ENCODE data around the gene CAMK1D. TPM values are rescaled to one million over a fixed set of nuclear protein-coding genes. Genes with fewer than 3 reads are reported as not detected.

CAMK1D gene
- total and polyA plus RNA-seq, 2 experiments from 2014 or later, result 3.5 to 6.0 TPM

DNA sequence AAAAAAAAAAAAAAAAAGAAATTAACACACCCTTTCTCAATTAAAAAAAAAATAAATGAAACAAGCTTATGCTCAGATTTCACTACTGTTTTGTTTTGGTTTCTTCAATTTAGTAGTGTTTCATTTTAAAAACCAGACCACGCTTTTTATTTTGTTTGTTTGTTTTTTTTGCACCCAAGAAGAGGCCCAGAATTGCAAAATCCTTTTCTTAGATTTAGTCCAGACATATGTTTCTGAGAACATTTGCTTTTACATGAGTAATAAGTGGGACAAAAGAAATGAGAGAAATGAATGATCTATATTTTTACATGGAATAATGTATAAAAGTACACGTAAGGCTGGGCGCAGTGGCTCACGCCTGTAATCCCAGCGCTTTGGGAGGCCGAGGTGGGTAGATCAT is 34.5 kb upstream of the CAMK1D start:
- 95% methylated on average over 6 of the region's 6 CpGs for WGBS (ENCODE audit: low lambda C conversion rate, missing lambda C conversion rate)
- Histone ChIP-seq H3K4me3 (no peak overlapping the region), H3K79me2 (no peaks in the 10 kb centered on the region), H3K9me3 (ENCODE audit: low read depth) (no peaks in the 10 kb centered on the region), H3K4me1 (ENCODE audit: insufficient read depth) (no peaks in the 10 kb centered on the region), H3K9me2 (replicated peaks; ENCODE audit: insufficient read depth) (no peaks in the 10 kb centered on the region), H3K4me2 (no peak overlapping the region), H4K20me1 (ENCODE audit: insufficient read depth, poor library complexity, severe bottlenecking) (no peaks in the 10 kb centered on the region), H2AFZ (no peak overlapping the region), H3K27me3 (no peaks in the 10 kb centered on the region), H3K27ac (no peak overlapping the region), H3K36me3 (replicated peaks; ENCODE audit: insufficient read depth, low read depth) (no peaks in the 10 kb centered on the region)
- TF ChIP-seq EZH2 (IDR thresholded peaks at IDR 0.05; ENCODE audit: borderline replicate concordance) (no peak), EZH2phosphoT487 (IDR thresholded peaks at IDR 0.05; ENCODE audit: low read depth, severe bottlenecking, unreplicated experiment) (no peak)
- TF ChIP-seq, protein P1, sequence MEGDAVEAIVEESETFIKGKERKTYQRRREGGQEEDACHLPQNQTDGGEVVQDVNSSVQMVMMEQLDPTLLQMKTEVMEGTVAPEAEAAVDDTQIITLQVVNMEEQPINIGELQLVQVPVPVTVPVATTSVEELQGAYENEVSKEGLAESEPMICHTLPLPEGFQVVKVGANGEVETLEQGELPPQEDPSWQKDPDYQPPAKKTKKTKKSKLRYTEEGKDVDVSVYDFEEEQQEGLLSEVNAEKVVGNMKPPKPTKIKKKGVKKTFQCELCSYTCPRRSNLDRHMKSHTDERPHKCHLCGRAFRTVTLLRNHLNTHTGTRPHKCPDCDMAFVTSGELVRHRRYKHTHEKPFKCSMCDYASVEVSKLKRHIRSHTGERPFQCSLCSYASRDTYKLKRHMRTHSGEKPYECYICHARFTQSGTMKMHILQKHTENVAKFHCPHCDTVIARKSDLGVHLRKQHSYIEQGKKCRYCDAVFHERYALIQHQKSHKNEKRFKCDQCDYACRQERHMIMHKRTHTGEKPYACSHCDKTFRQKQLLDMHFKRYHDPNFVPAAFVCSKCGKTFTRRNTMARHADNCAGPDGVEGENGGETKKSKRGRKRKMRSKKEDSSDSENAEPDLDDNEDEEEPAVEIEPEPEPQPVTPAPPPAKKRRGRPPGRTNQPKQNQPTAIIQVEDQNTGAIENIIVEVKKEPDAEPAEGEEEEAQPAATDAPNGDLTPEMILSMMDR (IDR thresholded peaks at IDR 0.05; ENCODE audit: poor library complexity), result no peak
- no peak for DNase-seq (ENCODE audit: low spot score)

DNA sequence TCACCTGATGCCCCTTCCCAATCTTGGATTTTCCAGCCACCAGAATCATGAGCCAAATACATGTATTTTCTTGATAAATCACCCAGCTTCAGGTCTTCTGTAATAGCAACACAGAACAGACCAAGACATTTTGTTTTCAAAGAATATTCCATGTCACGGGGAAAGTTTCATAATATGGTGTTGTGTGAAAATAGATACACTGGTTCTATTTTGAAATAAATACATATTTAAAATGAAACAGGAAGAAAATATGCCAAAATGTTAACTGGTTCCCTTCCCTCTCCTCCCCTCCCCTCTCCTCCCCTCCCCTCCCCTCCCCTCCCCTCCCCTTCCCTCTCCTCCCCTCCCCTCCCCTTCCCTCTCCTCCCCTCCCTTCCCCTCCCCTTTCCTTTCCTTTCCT is 30.3 kb upstream of the CAMK1D start:
- no peaks in the 10 kb centered on the region for H3K9me3 ChIP-seq (ENCODE audit: low read depth)

DNA sequence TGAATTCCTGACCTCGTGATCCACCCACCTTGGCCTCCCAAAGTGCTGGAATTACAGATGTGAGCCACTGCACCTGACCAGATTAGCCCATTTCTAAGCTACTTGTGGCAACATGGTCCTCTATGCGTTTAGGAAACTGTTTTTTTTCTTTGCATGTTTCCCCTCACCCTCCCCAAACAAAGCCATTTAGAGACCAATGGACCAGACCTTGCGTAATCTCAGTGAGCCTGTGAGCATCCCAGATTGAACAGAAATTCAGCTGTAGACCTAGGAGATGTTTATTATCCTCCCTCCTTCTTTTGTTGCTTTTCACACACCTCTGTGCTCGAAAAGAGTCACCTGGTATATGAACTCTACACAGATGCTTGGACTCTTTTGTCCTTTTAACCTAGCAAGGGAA is 28.5 kb upstream of the CAMK1D start:
- TF ChIP-seq, protein P1 (IDR thresholded peaks at IDR 0.05; ENCODE audit: poor library complexity), result no peak
- TF ChIP-seq EZH2 (IDR thresholded peaks at IDR 0.05; ENCODE audit: borderline replicate concordance) (no peak), EZH2phosphoT487 (IDR thresholded peaks at IDR 0.05; ENCODE audit: low read depth, severe bottlenecking, unreplicated experiment) (no peak)
- Histone ChIP-seq H3K79me2 (no peaks in the 10 kb centered on the region), H3K4me2 (no peak overlapping the region), H2AFZ (no peak overlapping the region), H3K4me1 (ENCODE audit: insufficient read depth) (no peaks in the 10 kb centered on the region), H3K9me3 (ENCODE audit: low read depth) (no peaks in the 10 kb centered on the region), H3K27me3 (no peaks in the 10 kb centered on the region), H4K20me1 (ENCODE audit: insufficient read depth, poor library complexity, severe bottlenecking) (no peaks in the 10 kb centered on the region), H3K9me2 (replicated peaks; ENCODE audit: insufficient read depth) (no peaks in the 10 kb centered on the region), H3K36me3 (replicated peaks; ENCODE audit: insufficient read depth, low read depth) (no peaks in the 10 kb centered on the region), H3K27ac (no peak overlapping the region), H3K4me3 (no peak overlapping the region)
- WGBS (ENCODE audit: low lambda C conversion rate, missing lambda C conversion rate), result 89% methylated on average over 4 of the region's 4 CpGs
- DNase-seq (ENCODE audit: low spot score), result no peak

More for the DNA sequence above, 30.3 kb upstream of the CAMK1D start:
- Histone ChIP-seq H3K4me3 (no peak overlapping the region), H3K27ac (no peak overlapping the region), H3K79me2 (no peaks in the 10 kb centered on the region), H4K20me1 (ENCODE audit: insufficient read depth, poor library complexity, severe bottlenecking) (no peaks in the 10 kb centered on the region), H2AFZ (no peak overlapping the region), H3K27me3 (no peaks in the 10 kb centered on the region), H3K9me2 (replicated peaks; ENCODE audit: insufficient read depth) (no peaks in the 10 kb centered on the region), H3K36me3 (replicated peaks; ENCODE audit: insufficient read depth, low read depth) (no peaks in the 10 kb centered on the region), H3K4me2 (no peak overlapping the region), H3K4me1 (ENCODE audit: insufficient read depth) (no peaks in the 10 kb centered on the region)
- WGBS (ENCODE audit: low lambda C conversion rate, missing lambda C conversion rate), result 100% methylated on average over 1 of the region's 1 CpG
- TF ChIP-seq, protein P1 (IDR thresholded peaks at IDR 0.05; ENCODE audit: poor library complexity), result no peak
- TF ChIP-seq EZH2phosphoT487 (IDR thresholded peaks at IDR 0.05; ENCODE audit: low read depth, severe bottlenecking, unreplicated experiment) (no peak), EZH2 (IDR thresholded peaks at IDR 0.05; ENCODE audit: borderline replicate concordance) (no peak)
- DNase-seq (ENCODE audit: low spot score), result no peak

DNA sequence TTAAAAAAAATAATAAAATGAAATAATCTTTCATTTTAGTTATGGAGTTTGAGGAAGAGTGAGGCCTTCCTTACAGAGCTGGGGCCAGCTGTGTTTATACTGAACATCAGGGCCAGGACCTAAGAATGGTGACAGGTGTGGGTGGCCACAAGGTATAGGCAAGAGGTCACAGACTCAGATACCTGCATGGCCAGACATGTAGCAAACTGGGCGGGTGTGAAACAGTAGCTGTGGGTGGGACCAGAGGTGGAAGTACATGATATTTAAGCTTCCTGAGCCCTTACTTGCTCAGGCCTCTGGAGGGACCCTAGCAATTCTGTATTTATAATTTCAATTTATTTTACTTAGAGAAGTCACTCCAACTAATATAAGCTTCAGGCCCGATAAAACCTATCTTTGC is 27.7 kb upstream of the CAMK1D start:
- Histone ChIP-seq H3K9me3 (ENCODE audit: low read depth) (no peaks in the 10 kb centered on the region), H4K20me1 (ENCODE audit: insufficient read depth, poor library complexity, severe bottlenecking) (no peaks in the 10 kb centered on the region), H3K4me3 (no peak overlapping the region), H3K79me2 (no peaks in the 10 kb centered on the region), H2AFZ (no peak overlapping the region), H3K27ac (no peak overlapping the region), H3K4me2 (no peak overlapping the region), H3K27me3 (no peaks in the 10 kb centered on the region), H3K9me2 (replicated peaks; ENCODE audit: insufficient read depth) (no peaks in the 10 kb centered on the region), H3K36me3 (replicated peaks; ENCODE audit: insufficient read depth, low read depth) (no peaks in the 10 kb centered on the region), H3K4me1 (ENCODE audit: insufficient read depth) (no peaks in the 10 kb centered on the region)
- DNase-seq (ENCODE audit: low spot score), result no peak
- 100% methylated on average over 2 of the region's 2 CpGs for WGBS (ENCODE audit: low lambda C conversion rate, missing lambda C conversion rate)
- TF ChIP-seq EZH2phosphoT487 (IDR thresholded peaks at IDR 0.05; ENCODE audit: low read depth, severe bottlenecking, unreplicated experiment) (no peak), EZH2 (IDR thresholded peaks at IDR 0.05; ENCODE audit: borderline replicate concordance) (no peak)
- TF ChIP-seq, protein P1 (IDR thresholded peaks at IDR 0.05; ENCODE audit: poor library complexity), result no peak

Measured in hepatocyte (in vitro differentiated cells).